HG03103 (cell line): Measurements from ENCODE around the gene KCNG4.
"Not testable (repeated sequence)": the region's sequence is repeated elsewhere in the genome, so short reads cannot be mapped to it uniquely, and the experiment has no call there.

Experiments used
- ATAC-seq: cut with Tn5 transposase; IDR thresholded peaks from one replicate; pipeline ENCODE4 v1.9.1; 2021; ENCODE audit warnings: low read depth; ENCODE audit not compliant: unreplicated experiment

The KCNG4 gene

GRCh38 chr16:84237994-84238750 lies 1.6 kb downstream of the KCNG4 start:
- ATAC-seq: no peak

- no peak for ATAC-seq
These were observed 3.1 kb downstream of the KCNG4 start for GRCh38 chr16:84236671-84237070.

GRCh38 chr16:84234321-84235241 lies 5.2 kb downstream of the KCNG4 start:
- no peak for ATAC-seq

GRCh38 chr16:84233748-84234147 lies 6.1 kb downstream of the KCNG4 start:
- no peak for ATAC-seq

GRCh38 chr16:84232969-84233368 lies 6.8 kb downstream of the KCNG4 start:
- ATAC-seq: no peak

GRCh38 chr16:84232060-84232459 lies 7.8 kb downstream of the KCNG4 start:
- ATAC-seq: no peak

- no peak for ATAC-seq
These were observed 10.3 kb downstream of the KCNG4 start for GRCh38 chr16:84229471-84229870.

GRCh38 chr16:84228256-84228838 lies 11.5 kb downstream of the KCNG4 start:
- ATAC-seq: no peak

GRCh38 chr16:84227548-84227947 lies 12.3 kb downstream of the KCNG4 start:
- ATAC-seq: no peak

- ATAC-seq: no peak
These were observed 13.8 kb downstream of the KCNG4 start for GRCh38 chr16:84226026-84226425.

GRCh38 chr16:84225571-84225970 lies 14.2 kb downstream of the KCNG4 start:
- ATAC-seq: no peak

- no peak for ATAC-seq
These were observed 14.7 kb downstream of the KCNG4 start for GRCh38 chr16:84225126-84225525.

GRCh38 chr16:84224554-84224953 lies 15.3 kb downstream of the KCNG4 start:
- ATAC-seq: no peak

GRCh38 chr16:84223456-84223855 lies 16.4 kb downstream of the KCNG4 start:
- ATAC-seq: no peak

GRCh38 chr16:84220851-84221250 lies 19.0 kb downstream of the KCNG4 start:
- no peak for ATAC-seq

- ATAC-seq: no peak
These were observed 20.9 kb downstream of the KCNG4 start for GRCh38 chr16:84218956-84219355.

- ATAC-seq: no peak
These were observed 21.5 kb downstream of the KCNG4 start for GRCh38 chr16:84218176-84218823.

GRCh38 chr16:84216144-84216543 lies 23.7 kb downstream of the KCNG4 start:
- ATAC-seq: not testable (repeated sequence)

GRCh38 chr16:84215531-84215930 lies 24.3 kb downstream of the KCNG4 start:
- no peak for ATAC-seq

- ATAC-seq: no peak
These were observed 25.3 kb downstream of the KCNG4 start for GRCh38 chr16:84214451-84215066.
